Measurements from ENCODE around the gene MBD3.
A peak's percentile ranks its signal among the peaks of the same experiment; 100 is the strongest.

The MBD3 gene

GRCh38 chr19:1598777-1599459 lies 6.3 kb upstream of the MBD3 start:
- no peak for DNase-seq (ENCODE audit: low read depth)

GRCh38 chr19:1593501-1593772 lies 772 bp upstream of the MBD3 start:
- DNase-seq (ENCODE audit: low read depth), result no peak

DNA sequence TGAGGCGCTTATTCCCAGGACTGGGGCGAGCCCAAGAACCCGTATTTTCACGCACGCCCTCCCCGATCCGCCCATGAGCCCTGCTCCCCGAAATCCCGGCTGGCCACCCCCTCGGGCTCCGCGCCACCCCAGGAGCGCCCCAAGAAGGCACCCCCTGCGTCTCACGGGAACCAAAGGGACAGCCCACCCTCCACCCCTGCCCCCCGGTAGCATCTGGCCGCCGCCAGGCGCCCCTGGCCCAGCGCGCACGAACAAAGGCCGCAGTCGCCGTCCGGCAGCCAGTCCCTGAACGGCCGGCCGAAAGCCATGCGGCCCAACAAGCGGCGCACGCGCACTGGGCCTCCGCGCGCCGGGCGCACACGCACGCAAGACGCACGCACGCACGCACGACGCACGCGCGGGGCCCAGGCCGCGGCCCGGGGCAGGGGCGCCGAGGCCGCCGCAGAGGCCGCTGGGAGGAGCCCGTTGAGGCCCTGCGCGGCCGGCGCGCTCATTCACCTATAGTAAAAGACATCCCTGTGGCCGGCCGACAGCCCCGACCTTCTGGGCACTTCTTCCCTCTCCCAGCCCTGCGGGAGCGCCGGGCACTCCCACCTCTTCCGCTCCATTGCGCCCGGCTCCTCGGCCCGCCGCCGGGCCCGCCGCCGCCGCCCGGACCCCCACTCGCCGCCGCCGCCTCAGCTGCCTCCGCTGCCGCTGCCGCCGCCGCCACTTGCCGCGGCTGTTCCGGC lies 476 bp downstream of the MBD3 start:
- peak; percentile 76 for DNase-seq (ENCODE audit: low read depth)

DNA sequence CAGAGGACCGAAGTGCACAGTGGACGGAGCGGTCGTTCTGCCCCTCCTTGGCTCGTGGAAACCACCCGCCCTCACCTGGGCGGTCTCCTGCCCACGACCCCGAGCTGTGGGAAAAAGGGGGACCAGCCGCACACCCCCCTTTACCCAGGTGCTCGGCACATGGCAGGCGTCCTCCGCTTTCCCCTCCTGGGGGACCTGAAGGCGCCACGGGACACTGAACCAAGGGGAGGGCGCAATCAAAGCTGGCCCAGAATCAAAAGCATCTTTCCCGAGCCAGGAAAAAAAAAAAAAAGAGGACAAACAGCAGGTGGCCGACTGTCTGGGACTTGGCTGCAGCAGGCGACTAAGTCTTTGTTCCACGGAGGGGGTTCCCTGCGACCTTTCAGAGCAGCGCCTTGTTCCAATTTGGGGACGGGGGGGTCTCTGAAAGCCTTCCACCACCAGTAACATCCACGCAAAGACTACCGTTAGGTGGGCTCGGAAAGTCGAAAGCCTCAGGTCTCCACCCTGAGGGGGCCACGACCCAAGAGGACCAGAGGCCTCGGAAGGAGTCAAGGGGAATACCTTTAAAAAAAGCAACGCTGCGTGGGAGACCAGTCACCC lies 1.1 kb downstream of the MBD3 start:
- no peak for DNase-seq (ENCODE audit: low read depth)

- DNase-seq (ENCODE audit: low read depth), result no peak
Observed at GRCh38 chr19:1590641-1591397, 1.8 kb downstream of the MBD3 start.

DNA sequence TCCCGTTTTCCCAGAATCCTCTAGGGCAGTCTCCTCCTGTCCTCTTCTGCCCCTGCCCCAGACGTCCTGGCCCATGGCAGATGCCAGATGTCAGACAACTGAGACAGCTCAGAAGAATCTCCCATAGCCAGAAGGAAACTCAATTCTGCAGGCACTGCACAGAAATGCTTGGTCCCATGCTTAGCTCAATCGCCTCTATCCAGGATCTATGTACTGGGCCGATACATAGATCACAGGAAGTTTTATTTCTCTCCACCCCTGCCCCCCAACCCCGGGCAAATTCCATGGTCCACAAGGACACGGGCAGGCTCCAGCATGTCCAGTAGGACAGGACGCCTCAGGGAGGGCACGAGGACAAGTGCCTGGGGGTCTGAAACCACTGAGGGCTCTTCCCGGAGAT lies 4.8 kb downstream of the MBD3 start:
- no peak for DNase-seq (ENCODE audit: low read depth)

DNA sequence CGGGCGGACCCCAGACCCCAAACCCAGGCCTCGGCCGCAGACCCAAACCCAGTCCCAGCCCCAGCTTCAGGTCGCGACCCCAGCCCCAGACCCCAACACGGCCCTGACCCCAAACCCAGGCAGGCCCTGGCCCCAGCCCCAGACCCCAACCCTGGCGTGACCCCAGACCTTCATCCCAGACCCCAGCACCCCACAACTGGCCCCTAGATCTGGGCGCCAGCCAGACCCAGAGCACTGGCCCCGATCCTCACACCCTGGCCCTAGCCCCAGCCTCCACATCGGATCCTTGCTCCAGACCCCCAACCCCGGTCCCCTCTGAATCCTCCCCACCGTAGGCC lies 7.5 kb downstream of the MBD3 start:
- DNase-seq (ENCODE audit: low read depth), result no peak

DNA sequence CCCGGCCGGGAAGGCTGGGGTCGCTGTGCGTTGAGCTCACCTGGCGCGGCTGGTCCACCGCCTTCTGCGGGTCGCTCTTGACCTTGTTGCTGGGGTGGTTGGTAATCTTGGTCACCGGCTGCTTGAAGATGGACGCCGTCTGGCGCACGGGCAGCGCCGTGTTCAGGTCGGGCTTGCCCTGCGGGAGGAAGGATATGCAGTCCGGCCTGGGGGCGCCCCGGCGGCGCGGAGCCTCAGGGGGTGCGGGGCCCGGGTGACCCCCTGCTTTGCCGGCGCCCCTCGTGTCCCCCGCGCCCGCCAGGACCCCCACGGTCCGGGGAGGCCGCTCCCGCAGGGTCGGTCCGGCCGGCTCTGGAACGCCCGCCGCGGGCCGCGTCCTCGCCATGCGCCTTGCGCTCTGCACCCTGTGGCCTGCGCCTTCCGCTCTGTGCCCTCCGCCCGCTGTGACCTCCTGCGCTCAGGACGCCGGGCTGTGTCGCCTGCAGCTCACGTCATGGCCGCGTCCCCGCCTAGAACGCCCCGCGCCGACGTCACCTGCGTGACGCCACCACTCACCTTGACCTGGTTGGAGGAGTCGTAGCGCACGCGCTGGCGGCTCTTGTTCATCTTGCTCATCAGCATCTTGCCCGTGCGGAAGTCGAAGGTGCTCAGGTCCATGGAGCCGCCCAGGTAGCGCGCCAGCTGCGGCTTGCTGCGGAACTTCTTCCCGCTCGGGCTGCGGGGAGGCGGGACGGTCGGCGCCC lies 8.0 kb downstream of the MBD3 start:
- no peak for DNase-seq (ENCODE audit: low read depth)

- no peak for DNase-seq (ENCODE audit: low read depth)
Observed at GRCh38 chr19:1582201-1582600, 10.5 kb downstream of the MBD3 start.

- no peak for DNase-seq (ENCODE audit: low read depth)
Observed at GRCh38 chr19:1580957-1581356, 11.7 kb downstream of the MBD3 start.

DNA sequence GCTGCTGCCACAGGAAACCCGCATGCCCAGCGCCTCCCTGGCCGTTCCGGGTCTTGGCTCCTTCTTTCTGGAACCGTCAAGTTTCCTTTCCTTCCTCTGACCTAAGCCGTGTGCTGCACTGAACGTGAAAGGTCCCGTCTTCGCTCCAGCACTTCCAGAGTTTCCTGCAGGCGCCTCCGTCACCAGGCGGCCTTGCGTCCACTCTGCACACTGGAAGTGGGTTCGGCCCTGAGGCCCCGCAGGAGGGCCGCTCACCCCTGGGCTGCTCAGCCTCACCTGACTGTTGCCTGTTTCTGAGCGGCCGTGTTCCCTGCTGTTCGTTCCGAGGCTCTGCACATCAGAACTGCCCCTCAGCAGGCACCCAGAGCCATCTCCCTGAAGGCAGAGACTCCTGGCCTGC lies 12.3 kb downstream of the MBD3 start:
- DNase-seq (ENCODE audit: low read depth), result no peak

DNA sequence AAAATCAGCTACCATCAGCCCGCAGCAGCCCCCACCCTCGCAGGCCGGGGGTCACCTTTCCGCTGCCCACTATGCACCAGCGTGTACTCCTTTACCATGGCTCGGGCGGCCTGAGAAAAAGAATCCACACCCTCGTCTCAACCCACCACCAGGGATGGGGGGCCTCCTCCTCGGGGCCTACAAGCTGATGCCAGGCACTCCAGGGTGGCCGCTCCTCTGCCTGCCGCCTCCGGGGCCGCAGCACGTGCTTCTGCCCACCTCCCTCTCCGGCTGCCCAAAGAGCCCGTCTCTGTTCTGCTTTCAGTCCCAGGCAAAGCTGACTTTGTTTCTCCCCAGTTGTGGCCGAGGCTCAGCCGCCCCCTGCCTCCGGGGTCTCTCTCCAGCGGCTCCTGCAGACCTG lies 13.4 kb downstream of the MBD3 start:
- no peak for DNase-seq (ENCODE audit: low read depth)

DNA sequence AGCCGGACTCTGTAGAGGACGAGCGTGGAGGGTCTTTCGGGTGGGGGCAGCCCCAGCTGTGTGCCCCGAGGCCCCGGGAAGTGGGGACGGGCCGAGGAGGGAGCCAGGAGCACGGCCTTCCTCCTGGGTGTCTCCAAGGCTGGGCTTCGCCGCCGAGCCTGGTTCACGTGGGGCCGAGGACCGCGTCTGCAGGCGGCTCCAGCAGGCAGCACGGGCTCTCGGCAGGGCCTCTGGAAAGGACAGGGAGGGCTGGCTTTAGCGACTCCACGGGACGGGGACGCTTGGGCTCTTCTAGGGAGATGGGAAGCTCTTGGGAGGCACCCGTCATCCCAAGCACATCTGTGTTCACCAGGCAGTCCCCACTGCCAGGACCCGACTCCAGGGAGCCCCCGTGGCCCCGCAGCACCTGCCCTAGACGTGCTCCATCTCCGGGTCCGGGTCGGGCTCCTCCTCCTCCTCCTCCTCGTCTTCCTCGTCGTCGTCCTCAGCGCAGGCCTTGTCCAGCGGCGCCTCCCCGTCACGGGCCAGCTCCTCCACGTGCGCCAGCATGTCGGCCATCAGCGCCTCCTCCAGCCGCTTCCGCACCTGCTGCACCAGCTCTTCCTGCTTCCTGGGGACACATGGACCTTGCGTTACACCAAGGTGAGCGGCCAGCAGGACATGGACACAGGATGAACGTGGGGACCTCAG lies 14.6 kb downstream of the MBD3 start:
- DNase-seq (ENCODE audit: low read depth), result no peak

DNA sequence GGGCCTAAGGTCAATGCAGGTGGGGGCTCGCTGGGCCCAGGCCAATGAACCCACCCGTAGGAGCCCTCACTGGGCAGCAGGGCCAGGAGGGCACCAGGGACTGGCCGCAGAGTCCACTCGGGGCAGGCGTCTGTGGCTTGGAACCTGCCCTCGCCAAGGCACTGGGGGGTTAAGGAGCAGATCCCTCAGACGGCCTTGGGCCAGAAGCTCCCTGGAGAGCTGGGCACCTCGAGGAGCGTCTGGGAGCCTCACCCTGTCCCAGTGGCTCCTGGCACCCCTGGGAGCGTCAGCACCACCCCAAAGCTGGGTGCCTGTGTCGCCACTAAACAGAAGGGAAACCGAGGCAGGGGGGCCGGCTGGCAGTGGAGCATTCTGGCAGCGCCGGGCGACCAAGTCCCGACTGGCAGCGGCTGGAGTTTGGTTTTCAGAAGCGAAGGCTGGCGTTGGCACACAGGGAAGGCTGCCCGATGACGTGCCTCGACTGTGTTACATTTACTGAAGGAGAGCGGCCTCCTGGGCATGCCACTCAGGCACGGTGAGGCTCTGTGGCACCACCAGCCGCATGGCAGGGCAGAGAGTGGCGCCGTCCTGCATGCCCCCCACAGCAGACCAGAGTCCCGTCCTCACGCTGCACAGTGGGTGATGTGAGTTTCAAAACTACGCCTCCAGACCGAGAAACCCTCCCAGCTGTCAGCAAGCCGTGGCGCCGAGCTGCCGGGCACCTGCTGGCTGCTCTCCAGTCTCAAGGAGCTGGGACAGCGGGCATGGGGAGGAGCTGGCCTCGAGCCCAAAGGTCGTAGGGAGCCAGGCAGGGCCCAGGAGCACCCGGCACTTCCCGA lies 15.4 kb downstream of the MBD3 start:
- DNase-seq (ENCODE audit: low read depth), result no peak

DNA sequence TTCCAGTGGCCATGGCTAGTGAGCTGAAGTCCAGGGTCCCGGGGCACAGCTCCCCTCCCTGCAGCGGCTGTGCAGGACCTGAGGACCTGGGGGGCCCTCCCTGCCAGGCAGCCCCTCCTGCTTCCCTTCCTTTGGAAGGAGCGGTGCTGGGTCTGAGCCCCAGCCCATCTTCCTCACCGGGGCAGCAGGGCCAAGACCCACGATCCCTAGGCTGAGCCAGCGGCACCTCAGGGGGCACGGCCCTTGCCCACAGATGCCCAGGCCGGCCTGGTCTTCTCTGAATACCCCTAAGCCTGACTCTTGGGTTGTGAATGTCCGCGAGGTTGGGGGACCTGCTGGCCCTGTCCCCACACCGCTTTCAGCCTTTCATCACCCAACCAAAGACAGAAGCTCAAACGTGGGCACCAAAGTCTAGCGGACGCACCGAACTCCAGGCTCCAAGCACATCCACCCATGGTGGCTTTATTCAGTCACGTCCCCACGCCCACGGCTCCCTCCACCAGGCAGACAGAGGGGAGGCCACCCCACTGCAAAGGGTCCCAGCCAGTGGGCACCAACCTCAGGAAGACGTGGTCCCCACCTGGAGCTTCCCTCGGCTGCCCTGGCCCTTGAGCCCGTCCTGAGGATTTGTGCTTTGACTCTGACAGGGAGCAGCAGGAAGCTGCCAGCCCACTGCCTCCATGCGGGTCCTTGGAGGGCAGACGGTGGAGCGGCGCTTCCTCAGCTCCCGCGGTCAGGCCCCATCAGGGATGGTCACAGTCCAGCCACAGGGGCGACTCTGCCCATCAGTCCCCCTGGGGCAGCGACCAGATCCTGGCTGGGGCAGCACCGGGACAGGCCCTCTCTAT lies 16.2 kb downstream of the MBD3 start:
- no peak for DNase-seq (ENCODE audit: low read depth)

GRCh38 chr19:1575323-1576241 lies 17.1 kb downstream of the MBD3 start:
- DNase-seq (ENCODE audit: low read depth), result no peak

DNA sequence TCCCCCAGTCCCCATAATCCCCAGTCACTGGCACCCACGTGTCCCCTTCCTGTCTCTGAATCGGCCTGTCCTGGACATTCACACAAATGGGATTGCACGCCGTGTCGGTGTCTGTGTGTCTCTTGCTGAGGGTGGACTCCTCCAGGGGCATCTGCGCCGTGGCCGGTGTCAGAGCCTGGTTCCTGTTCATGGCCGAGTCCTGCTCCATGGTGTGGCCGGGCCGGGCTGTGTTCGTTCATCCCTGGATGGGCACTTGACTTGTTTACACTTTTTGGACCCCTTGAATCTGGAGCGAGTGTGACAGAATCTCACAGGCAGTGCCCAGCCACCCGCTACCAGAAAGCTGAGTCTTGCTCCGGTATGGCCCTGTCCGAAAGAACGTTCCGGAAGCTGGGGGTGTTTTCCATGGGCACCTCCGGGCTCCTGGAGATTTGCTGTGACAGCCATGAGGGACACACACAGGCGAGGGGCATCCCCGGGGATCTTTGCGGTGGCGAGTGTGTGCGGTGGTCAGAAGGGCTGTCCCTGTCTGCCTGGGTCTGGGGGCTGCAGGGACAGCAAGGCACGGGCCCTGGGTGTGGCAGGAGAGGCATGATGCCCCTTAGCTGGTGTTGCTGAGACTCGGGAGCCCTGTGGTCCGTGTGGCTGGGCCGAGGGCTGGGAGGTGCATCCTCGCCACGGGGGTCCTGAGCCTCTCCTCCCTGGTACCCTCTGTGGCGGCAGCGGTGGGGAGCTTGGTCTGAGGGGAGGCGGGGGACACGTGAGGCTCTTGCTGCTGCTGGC lies 18.1 kb downstream of the MBD3 start:
- DNase-seq (ENCODE audit: low read depth), result no peak

DNA sequence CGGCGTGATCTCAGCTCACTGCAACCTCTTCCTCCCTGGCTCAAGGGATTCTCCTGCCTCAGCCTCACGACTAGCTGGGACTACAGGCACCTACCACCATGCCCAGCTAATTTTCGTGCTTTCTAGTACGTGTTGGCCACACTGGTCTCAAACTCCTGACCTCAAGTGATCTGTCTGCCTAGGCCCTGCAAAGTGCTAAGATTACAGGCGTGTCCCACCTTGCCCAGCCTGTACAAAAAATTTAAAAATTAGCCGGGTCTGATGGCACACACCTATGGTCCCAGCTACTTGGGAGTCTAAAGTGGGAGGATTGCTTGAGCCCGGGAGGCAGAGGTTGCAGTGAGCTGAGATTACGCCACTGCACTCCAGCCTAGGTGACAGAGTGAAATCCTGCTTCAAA lies 19.9 kb downstream of the MBD3 start:
- no peak for DNase-seq (ENCODE audit: low read depth)
